Measurements from ENCODE around the gene VPS11. TPM values are rescaled to one million over a fixed set of nuclear protein-coding genes. Genes with fewer than 3 reads are reported as not detected.

The VPS11 gene
- total and polyA plus RNA-seq, 10 of the 15 experiments (the other 5 are each of a cell fraction or from before 2014, with no cell fraction given): 15.8 to 26.4 (median 24.5) TPM

DNA sequence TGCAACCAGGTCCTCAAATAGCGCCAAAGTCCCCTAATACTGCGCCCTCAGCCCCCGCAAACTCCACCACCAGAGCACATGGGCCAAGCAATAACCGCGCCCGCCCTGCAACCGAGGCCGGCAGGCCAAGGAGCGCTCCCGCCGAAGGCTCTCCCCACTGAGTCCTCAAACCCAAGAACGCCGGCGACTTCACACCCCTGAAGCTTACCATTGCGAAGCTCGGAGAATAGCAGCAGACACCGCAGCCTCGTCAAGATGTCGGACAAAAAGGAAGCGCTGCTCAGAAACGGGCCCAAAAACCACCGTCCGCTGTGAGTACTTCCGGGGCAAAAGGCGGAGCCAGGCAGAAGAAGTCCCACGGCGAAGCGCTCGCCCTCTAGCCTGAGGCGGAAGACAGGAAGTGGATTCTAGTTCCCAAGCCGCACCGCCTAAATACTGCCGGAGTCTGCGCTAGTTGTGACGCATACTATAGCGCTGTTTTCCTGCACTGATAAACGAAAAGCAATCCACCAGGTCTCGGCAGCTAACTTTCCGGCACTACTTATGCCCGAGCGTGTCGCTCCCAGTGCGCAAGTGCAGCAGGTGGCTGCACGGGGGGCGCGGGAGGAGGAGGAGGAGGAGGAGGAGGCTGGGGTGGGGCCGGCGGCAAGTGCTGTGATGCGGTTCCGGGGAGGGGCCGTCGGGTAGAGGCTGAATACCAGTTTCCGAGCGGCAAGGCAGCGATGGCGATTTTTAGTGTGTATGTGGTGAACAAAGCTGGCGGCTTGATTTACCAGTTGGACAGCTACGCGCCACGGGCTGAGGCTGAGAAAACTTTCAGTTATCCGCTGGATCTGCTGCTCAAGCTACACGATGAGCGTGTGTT lies 49.3 kb upstream of the VPS11 start, which contains the start of the genes RPS25 and TRAPPC4 (continued):
- peak; percentile 45; the same call in 1 of the 2 replicates for TF ChIP-seq BACH1 (IDR thresholded peaks at IDR 0.05; ENCODE audit: borderline replicate concordance)
- 0 out of 2 replicates have a peak, but pooled peaks have one; percentile 20 for TF ChIP-seq DPF2 (IDR thresholded peaks at IDR 0.05)
- TF ChIP-seq TCF7 (IDR thresholded peaks at IDR 0.05; ENCODE audit: borderline replicate concordance): no peak
- no peak for TF ChIP-seq FOXM1 (IDR thresholded peaks at IDR 0.05; ENCODE audit: low read depth, low read length)
- TF ChIP-seq NR2F1 (conservative IDR thresholded peaks at IDR 0.05): 0 out of 2 replicates have a peak, but pooled peaks have one; percentile 39
- TF ChIP-seq NFXL1 (IDR thresholded peaks at IDR 0.05; ENCODE audit: borderline replicate concordance): no peak
- no peak for TF ChIP-seq ZNF622 (IDR thresholded peaks at IDR 0.05)
- TF ChIP-seq IRF3 (IDR thresholded peaks at IDR 0.05): no peak
- TF ChIP-seq, protein P1, sequence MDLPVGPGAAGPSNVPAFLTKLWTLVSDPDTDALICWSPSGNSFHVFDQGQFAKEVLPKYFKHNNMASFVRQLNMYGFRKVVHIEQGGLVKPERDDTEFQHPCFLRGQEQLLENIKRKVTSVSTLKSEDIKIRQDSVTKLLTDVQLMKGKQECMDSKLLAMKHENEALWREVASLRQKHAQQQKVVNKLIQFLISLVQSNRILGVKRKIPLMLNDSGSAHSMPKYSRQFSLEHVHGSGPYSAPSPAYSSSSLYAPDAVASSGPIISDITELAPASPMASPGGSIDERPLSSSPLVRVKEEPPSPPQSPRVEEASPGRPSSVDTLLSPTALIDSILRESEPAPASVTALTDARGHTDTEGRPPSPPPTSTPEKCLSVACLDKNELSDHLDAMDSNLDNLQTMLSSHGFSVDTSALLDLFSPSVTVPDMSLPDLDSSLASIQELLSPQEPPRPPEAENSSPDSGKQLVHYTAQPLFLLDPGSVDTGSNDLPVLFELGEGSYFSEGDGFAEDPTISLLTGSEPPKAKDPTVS (IDR thresholded peaks at IDR 0.05; ENCODE audit: low read depth, low read length): peak; percentile 11; the same call in 1 of the 2 replicates
- peak; percentile 84 for TF ChIP-seq MXI1 (IDR thresholded peaks at IDR 0.05; ENCODE audit: low read depth, low read length)
- no peak for TF ChIP-seq STAT3 (IDR thresholded peaks at IDR 0.05; ENCODE audit: low read depth, low read length)
- no peak; a peak in 1 of 4 replicates for TF ChIP-seq EP300 (IDR thresholded peaks at IDR 0.05; ENCODE audit: borderline replicate concordance in 1 of 2, control insufficient read depth in 1 of 2, low read depth in 2 of 2, low read length in 2 of 2)
- TF ChIP-seq HDAC2 (IDR thresholded peaks at IDR 0.05): no peak
- no peak for TF ChIP-seq CHD4 (IDR thresholded peaks at IDR 0.05)
- TF ChIP-seq E2F8 (IDR thresholded peaks at IDR 0.05; ENCODE audit: low read depth, partially characterized antibody): peak; percentile 90
- TF ChIP-seq TARDBP (IDR thresholded peaks at IDR 0.05; ENCODE audit: borderline replicate concordance): no peak
- TF ChIP-seq STAT1 (conservative IDR thresholded peaks at IDR 0.05): peak; percentile 90; the same call in 1 of the 2 replicates
- TF ChIP-seq ESRRA (IDR thresholded peaks at IDR 0.05; ENCODE audit: low read length): no peak
- peak; percentile 99 for TF ChIP-seq GABPA (IDR thresholded peaks at IDR 0.05; ENCODE audit: low read depth)
- no peak for TF ChIP-seq NFIC (IDR thresholded peaks at IDR 0.05; ENCODE audit: low read depth, low read length)
- no peak for TF ChIP-seq KAT2A (conservative IDR thresholded peaks at IDR 0.05; ENCODE audit: control insufficient read depth, low read depth, low read length)
- TF ChIP-seq NBN (IDR thresholded peaks at IDR 0.05): peak; percentile 69
- no peak for TF ChIP-seq ZNF24 (IDR thresholded peaks at IDR 0.05)

Data from GM12878 (cell line).